Caco-2 (cell line): ENCODE measurements around the gene MAB21L1. TPM values are rescaled to one million over a fixed set of nuclear protein-coding genes. Genes with fewer than 3 reads are reported as not detected.

Experiments
- BruUV-seq: library from RNA; stranded (reverse); fragments of 400-500 nt; replicated peaks from 2 replicates; lab custom pipeline; 2021; lab: Mats Ljungman, UMichigan
- CTCF ChIA-PET: fragments of 300-600 bp; sonication (Branson Sonifier 250); formaldehyde crosslinking; loops from one replicate; lab custom pipeline; 2022; ENCODE audit warnings: antibody characterized with exemption; lab: Charles Lee
- POLR2A ChIA-PET: fragments of 300-600 bp; sonication (Branson Sonifier 250); formaldehyde crosslinking; loops from one replicate; lab custom pipeline; 2022; ENCODE audit warnings: antibody characterized with exemption; lab: Charles Lee
- DNase-seq, 2 experiments: peaks; one replicate each; pipeline versions ENCODE4 v3.0.0 to v3.0.0-alpha.2; 2020 to 2022
- H3K27me3 ChIP-seq: replicated peaks from 2 replicates; pipeline ENCODE4 v1.6.0; 2011; ENCODE audit warnings: low read length; ENCODE audit not compliant: control insufficient read depth, insufficient read depth
- H3K36me3 ChIP-seq: 2 replicates; pipeline ENCODE4 v1.5.1; 2011; ENCODE audit warnings: low read length; ENCODE audit not compliant: control insufficient read depth, insufficient read depth
- H3K4me1 ChIP-seq: fragments of 250-450 bp; sonication (Bioruptor Pico); 2 replicates; pipeline ENCODE4 v1.5.1; 2020; ENCODE audit warnings: mild to moderate bottlenecking
- H3K4me3 ChIP-seq: 2 replicates; pipeline ENCODE4 v1.5.1; 2011; ENCODE audit warnings: low read depth, mild to moderate bottlenecking, control low read depth, low read length
- H3K9me3 ChIP-seq: fragments of 250-450 bp; sonication (Bioruptor Pico); 2 replicates; pipeline ENCODE4 v1.5.1; 2020; ENCODE audit warnings: mild to moderate bottlenecking, moderate library complexity
- H3K27ac Mint-ChIP-seq: one replicate; pipeline ENCODE4 v1.8.0; 2022; ENCODE audit warnings: mixed read lengths; ENCODE audit not compliant: unreplicated experiment
- H3K27me3 Mint-ChIP-seq: one replicate; pipeline ENCODE4 v1.8.0; 2022; ENCODE audit warnings: mixed read lengths; ENCODE audit not compliant: insufficient read depth, unreplicated experiment
- H3K36me3 Mint-ChIP-seq: one replicate; pipeline ENCODE4 v1.8.0; 2022; ENCODE audit warnings: mild to moderate bottlenecking, mixed read lengths; ENCODE audit not compliant: insufficient read depth, unreplicated experiment
- H3K4me1 Mint-ChIP-seq: one replicate; pipeline ENCODE4 v1.8.0; 2022; ENCODE audit warnings: low read depth, mixed read lengths; ENCODE audit not compliant: unreplicated experiment
- H3K4me3 Mint-ChIP-seq: one replicate; pipeline ENCODE4 v1.8.0; 2022; ENCODE audit warnings: mild to moderate bottlenecking, moderate library complexity, mixed read lengths; ENCODE audit not compliant: unreplicated experiment
- H3K9me3 Mint-ChIP-seq: one replicate; pipeline ENCODE4 v1.8.0; 2022; ENCODE audit warnings: mixed read lengths; ENCODE audit not compliant: unreplicated experiment
- intact Hi-C: fragments of 100-400 bp; cut with micrococcal nuclease; formaldehyde crosslinking; loops from one replicate; pipeline ENCODE4 v1.10.0; 2022; ENCODE audit not compliant: unreplicated experiment
- total RNA-seq: library from RNA; stranded (reverse); gene quantifications from 2 replicates; pipeline ENCODE4 v1.2.3, GENCODE V29; 2022
- TF ChIP-seq, protein P1 (sequence below), 2 experiments: fragments of 200-600 bp in 1 of 2; IDR thresholded peaks; 1 replicate in 1 of 2; 2 replicates in 1 of 2; pipeline versions ENCODE4 v1.5.1 to v1.8.0; 2011 to 2022; ENCODE audit warnings: antibody characterized with exemption in 1 of 2, control low read depth in 1 of 2, inconsistent platforms in 1 of 2, low read depth in 1 of 2, low read length in 1 of 2, mild to moderate bottlenecking in 1 of 2, moderate library complexity in 1 of 2; ENCODE audit not compliant: insufficient read depth in 1 of 2, severe bottlenecking in 1 of 2, unreplicated experiment in 1 of 2

Gene MAB21L1
- total RNA-seq, 1 experiment from 2014 or later: not detected

DNA sequence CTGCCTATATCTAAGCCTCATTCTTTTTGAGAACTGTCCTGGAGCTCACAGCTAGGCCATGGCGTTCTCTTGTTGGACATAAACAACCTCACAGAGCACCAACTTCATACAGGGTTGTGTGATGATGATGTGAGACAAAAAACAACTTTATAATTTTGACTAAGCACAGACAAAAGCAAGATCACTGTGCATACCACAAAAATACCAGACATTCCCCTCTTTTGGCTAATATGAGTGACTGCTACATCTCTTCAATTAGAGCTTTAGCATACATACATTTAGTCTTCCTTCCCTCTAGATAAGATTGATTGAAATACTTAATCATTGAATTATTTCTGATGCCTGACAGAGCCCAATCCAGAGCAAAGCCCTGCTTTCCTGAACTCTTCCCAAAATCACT lies 8.3 kb downstream of the MAB21L1 start:
- Mint-ChIP-seq H3K27me3 (peaks cover 3% of the 10 kb centered on the region), H3K9me3 (no peaks in the 10 kb centered on the region), H3K27ac (no peak overlapping the region), H3K36me3 (no peaks in the 10 kb centered on the region), H3K4me1 (no peaks in the 10 kb centered on the region), H3K4me3 (no peak overlapping the region)
- intact Hi-C loops: no loop called here
- no TSS peak for BruUV-seq
- H3K4me3 ChIP-seq: no peak overlapping the region
- H3K4me1 ChIP-seq: no peaks in the 10 kb centered on the region; the same call in 1 of the 2 replicates
- ChIA-PET CTCF (no interaction called here), POLR2A (no interaction called here)
- no peaks in the 10 kb centered on the region for H3K36me3 ChIP-seq
- H3K9me3 ChIP-seq: no peaks in the 10 kb centered on the region
- TF ChIP-seq, protein P1, sequence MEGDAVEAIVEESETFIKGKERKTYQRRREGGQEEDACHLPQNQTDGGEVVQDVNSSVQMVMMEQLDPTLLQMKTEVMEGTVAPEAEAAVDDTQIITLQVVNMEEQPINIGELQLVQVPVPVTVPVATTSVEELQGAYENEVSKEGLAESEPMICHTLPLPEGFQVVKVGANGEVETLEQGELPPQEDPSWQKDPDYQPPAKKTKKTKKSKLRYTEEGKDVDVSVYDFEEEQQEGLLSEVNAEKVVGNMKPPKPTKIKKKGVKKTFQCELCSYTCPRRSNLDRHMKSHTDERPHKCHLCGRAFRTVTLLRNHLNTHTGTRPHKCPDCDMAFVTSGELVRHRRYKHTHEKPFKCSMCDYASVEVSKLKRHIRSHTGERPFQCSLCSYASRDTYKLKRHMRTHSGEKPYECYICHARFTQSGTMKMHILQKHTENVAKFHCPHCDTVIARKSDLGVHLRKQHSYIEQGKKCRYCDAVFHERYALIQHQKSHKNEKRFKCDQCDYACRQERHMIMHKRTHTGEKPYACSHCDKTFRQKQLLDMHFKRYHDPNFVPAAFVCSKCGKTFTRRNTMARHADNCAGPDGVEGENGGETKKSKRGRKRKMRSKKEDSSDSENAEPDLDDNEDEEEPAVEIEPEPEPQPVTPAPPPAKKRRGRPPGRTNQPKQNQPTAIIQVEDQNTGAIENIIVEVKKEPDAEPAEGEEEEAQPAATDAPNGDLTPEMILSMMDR (IDR thresholded peaks at IDR 0.05; ENCODE audit: insufficient read depth in 1 of 2, low read depth in 1 of 2, low read length in 1 of 2, severe bottlenecking in 1 of 2, unreplicated experiment in 1 of 2): no peak
- H3K27me3 ChIP-seq: no peaks in the 10 kb centered on the region
- no peak for DNase-seq

DNA sequence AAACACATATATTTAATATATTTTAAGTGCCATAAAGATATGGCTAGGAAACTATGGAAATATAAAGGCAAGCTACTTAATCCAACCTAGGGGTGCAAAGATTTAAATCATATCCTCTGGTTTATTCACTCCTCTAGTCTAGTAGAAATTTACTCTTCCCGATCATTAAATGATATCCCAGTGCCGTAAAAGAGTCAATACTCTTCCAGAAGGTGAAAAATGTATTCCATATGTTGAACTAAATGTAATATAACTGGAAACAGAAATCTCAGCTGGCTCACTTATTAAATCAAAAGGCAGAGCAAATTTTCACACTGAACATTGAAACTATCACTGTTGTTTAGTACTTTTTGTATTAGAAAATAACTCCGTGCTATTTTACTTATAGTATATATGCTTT lies 11.1 kb downstream of the MAB21L1 start:
- no peak overlapping the region for H3K4me3 ChIP-seq
- CTCF ChIA-PET: no interaction called here
- BruUV-seq: no TSS peak

DNA sequence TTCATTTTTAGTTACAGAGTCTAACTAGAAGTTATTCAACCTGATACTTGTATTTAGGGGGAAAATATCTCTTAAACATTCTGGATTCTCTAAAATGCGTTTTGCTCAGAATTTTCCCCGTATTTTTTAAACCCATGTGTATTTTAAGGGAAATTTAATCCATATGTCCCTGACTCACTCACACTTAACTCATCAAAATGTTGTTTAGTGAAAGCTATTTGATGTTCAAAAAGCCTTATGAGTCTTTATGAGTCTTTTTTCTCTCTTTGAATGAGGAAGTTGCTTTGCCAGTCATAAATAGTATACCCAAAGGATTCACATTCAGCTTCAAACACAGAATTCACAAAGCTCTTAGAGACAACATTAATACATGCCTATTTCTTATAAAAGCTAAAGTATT lies 16.4 kb downstream of the MAB21L1 start:
- POLR2A ChIA-PET: no interaction called here

More for the DNA sequence above, 11.1 kb downstream of the MAB21L1 start:
- Histone ChIP-seq H3K4me1 (no peaks in the 10 kb centered on the region; the same call in 1 of the 2 replicates), H3K27me3 (no peaks in the 10 kb centered on the region), H3K9me3 (no peaks in the 10 kb centered on the region), H3K36me3 (no peaks in the 10 kb centered on the region)
- intact Hi-C loops: no loop called here
- H3K4me1 Mint-ChIP-seq: no peaks in the 10 kb centered on the region
- no peak overlapping the region for H3K27ac Mint-ChIP-seq
- peaks cover 5% of the 10 kb centered on the region for H3K27me3 Mint-ChIP-seq
- H3K36me3 Mint-ChIP-seq: no peaks in the 10 kb centered on the region
- no peaks in the 10 kb centered on the region for H3K9me3 Mint-ChIP-seq
- H3K4me3 Mint-ChIP-seq: no peak overlapping the region
- TF ChIP-seq, protein P1 (IDR thresholded peaks at IDR 0.05; ENCODE audit: insufficient read depth in 1 of 2, low read depth in 1 of 2, low read length in 1 of 2, severe bottlenecking in 1 of 2, unreplicated experiment in 1 of 2): no peak
- POLR2A ChIA-PET: no interaction called here
- DNase-seq: no peak

More for the DNA sequence above, 16.4 kb downstream of the MAB21L1 start:
- CTCF ChIA-PET: no interaction called here
- intact Hi-C loops: no loop called here
- Histone ChIP-seq H3K4me1 (no peaks in the 10 kb centered on the region), H3K9me3 (no peaks in the 10 kb centered on the region), H3K27me3 (no peaks in the 10 kb centered on the region), H3K36me3 (no peaks in the 10 kb centered on the region), H3K4me3 (no peak overlapping the region)
- no peaks in the 10 kb centered on the region for H3K4me1 Mint-ChIP-seq
- no peaks in the 10 kb centered on the region for H3K36me3 Mint-ChIP-seq
- no peak for DNase-seq
- H3K27ac Mint-ChIP-seq: no peak overlapping the region
- H3K4me3 Mint-ChIP-seq: no peak overlapping the region
- H3K9me3 Mint-ChIP-seq: no peaks in the 10 kb centered on the region
- TF ChIP-seq, protein P1 (IDR thresholded peaks at IDR 0.05; ENCODE audit: insufficient read depth in 1 of 2, low read depth in 1 of 2, low read length in 1 of 2, severe bottlenecking in 1 of 2, unreplicated experiment in 1 of 2): no peak
- no TSS peak for BruUV-seq
- H3K27me3 Mint-ChIP-seq: peaks cover 4% of the 10 kb centered on the region
